HG03159 (cell line): Measurements from ENCODE around the gene STEAP4.

ENCODE experiments used
- ATAC-seq: cut with Tn5 transposase; IDR thresholded peaks from one replicate; pipeline ENCODE4 v1.9.1; 2021; ENCODE audit warnings: mild to moderate bottlenecking, moderate library complexity; ENCODE audit not compliant: unreplicated experiment

The STEAP4 gene

GRCh38 chr7:88314061-88314491 is 7.4 kb upstream of the STEAP4 start:
- ATAC-seq = no peak

GRCh38 chr7:88312061-88312663 is 5.5 kb upstream of the STEAP4 start:
- no peak for ATAC-seq

DNA sequence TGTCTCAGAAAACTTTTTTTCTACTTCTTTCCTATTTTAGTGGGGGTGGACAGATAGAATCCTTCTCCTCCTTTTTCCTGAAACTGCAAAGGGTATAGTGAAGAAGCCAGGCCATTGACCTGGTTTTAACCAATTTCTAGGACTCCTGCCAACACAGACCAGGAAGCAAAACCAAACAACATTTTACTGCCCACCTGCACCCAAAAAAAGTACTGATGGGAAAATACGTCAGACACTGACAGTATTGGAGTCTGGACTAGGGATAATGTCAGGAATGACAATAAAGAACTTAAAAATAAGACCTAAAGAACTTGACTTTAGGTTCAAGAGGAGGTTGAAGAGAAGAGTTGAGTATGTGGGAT is 5.0 kb upstream of the STEAP4 start:
- ATAC-seq = no peak

GRCh38 chr7:88310956-88311674 is 4.4 kb upstream of the STEAP4 start:
- ATAC-seq = no peak

DNA sequence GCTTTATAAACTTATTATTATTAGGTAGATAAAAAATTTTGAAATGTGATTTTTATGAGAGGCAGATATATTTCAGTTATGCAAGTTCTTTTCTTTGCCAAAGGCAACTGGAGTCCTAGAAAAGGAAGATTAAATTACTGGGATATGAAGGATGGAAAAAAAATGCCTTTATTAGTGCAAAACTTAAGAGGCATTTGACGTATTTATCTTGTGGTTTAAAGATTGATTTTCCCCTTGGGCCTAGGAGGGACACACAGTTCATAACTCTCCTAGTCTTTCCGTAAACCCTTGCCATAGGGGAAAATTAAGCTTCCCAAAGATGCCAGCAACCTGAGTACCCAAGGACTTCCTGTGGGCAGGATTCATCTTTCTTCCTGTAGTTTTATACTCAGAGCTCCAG is 3.1 kb upstream of the STEAP4 start:
- ATAC-seq = no peak

DNA sequence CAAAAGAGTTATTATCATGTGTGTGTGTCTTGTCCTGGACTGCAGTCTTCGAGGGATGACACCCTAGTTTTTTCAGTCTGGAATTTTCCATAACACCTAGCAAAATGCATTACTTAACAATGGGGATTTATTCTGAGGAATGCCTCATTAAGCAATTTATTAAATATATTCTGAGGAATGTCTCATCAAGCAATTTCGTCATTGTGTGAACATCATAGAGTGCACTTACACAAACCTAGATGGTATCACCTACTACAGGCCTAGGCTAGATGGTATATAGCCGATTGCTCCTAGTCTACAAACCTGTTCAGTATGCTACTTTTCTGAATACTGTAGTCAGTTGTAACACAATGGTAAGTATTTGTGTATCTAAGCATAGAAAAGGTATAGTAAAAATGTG is 1.1 kb upstream of the STEAP4 start:
- ATAC-seq = no peak

DNA sequence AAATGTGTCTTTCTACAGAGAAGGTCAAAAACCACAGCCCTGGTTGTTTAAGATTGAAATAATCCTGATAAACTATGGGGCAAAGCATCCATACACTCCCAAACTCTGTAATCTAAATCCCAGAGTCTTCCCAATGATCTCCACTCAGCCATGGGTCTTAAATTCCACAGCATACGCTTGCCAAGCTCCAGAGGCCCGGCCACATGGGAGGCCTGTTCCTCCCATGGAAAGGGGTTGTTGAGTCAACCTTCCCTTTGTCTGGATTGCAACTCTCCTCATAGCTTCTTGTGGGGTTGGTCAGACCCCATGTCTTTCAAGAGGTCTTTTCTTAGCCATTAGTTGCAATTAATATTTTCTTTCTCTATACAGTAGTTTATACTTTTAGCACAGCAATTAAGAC is 718 bp upstream of the STEAP4 start:
- no peak for ATAC-seq

GRCh38 chr7:88305044-88305443 is 1.6 kb downstream of the STEAP4 start:
- ATAC-seq = no peak

DNA sequence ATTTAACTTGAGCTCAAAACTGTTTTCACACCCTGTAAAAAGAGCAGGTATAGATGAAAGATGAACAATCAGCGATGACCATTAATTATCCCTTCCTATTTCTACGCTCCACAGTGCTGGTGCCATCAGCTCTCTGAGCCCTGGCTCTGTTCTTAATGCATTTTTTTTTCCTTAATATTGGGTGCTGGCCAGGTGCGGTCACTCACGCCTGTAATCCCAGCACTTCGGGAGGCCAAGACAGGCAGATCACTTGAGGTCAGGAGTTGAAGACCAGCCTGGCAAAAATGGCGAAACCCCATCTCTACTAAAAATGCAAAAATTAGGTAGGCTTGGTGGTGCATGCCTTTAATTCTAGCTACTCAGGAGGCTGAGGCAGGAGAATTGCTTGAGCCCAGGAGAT is 4.2 kb downstream of the STEAP4 start:
- no peak for ATAC-seq

DNA sequence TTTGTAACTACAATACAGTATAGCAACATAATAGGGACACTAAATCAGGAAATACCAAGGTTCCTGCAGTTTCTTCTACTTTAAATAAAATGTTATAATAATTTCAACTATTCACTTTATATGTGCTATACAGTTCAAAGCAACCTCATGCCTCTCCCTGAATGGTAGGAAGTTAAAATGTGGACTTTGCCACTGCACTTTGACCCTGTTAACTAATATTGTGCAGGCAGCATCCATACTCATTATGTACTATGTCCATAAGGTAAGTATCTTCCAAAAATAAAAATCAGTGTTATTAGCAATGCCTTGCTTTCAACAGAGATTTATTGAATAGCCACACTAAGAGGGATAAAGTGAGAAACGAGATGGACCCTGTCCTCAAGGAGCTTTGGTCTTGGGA is 4.8 kb downstream of the STEAP4 start:
- ATAC-seq = no peak

- ATAC-seq = no peak
These were observed 6.2 kb downstream of the STEAP4 start for GRCh38 chr7:88300401-88300945.

- no peak for ATAC-seq
These were observed 7.6 kb downstream of the STEAP4 start for GRCh38 chr7:88299126-88299525.

DNA sequence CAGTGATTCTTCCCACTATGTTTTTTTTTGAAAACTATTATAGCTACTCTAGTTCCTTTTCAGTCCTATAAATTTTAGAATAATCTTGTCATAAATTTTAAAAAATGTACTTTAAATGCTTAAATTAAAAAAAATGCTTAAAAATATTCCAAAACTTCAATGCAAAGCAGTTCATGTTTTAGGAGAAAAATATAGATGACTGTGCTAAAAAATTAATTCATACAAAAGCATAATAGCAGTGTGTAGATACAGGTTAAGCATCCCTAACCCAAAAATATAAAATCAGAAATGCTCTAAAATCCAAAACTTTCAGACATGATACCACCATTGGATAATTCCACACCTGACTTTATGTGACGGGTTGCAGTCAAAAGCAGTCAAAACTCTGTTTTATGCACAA is 12.8 kb downstream of the STEAP4 start:
- no peak for ATAC-seq

GRCh38 chr7:88291398-88292173 is 15.1 kb downstream of the STEAP4 start:
- ATAC-seq = no peak

GRCh38 chr7:88290491-88290890 is 16.2 kb downstream of the STEAP4 start:
- no peak for ATAC-seq

GRCh38 chr7:88289564-88290025 is 17.1 kb downstream of the STEAP4 start:
- no peak for ATAC-seq

GRCh38 chr7:88281749-88282148 is 24.9 kb downstream of the STEAP4 start:
- no peak for ATAC-seq

DNA sequence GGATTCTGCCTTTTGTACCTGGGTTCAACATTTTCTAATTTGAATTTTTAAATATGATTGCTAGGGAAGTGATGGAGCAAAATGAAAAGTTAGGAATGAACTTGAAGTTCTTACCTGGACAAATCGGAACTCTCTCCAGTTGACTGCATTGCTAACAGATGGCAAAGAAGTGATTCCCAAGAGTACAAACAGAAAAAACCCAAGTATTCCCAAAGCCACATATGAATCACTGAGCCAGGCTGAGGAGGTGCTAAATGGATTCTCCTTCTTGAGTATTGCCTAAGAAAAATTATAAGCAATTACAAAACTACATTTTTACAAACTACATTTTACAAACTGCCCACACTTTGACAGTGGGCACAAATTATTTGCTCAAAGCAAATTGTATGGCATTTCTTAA is 25.9 kb downstream of the STEAP4 start:
- no peak for ATAC-seq

DNA sequence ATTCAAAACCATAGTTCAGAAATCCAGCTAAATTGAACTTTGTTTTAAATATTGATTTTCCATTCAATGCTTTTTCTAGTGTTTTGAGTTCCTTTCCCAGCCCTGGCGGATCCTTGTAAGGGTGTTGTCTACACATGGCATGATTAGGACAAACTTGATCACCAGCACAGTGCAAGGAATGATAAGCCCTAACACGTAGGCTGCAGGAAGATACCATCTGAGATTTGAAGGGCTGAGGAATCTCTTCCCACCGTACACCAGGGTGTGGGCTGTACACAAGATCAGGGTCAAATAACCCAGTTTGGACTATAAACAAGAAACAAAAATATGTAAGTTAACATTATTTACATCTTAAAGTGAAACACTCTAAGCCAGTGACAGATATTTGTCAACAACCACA is 27.4 kb downstream of the STEAP4 start:
- no peak for ATAC-seq

GRCh38 chr7:88278881-88279280 is 27.8 kb downstream of the STEAP4 start:
- ATAC-seq = no peak

DNA sequence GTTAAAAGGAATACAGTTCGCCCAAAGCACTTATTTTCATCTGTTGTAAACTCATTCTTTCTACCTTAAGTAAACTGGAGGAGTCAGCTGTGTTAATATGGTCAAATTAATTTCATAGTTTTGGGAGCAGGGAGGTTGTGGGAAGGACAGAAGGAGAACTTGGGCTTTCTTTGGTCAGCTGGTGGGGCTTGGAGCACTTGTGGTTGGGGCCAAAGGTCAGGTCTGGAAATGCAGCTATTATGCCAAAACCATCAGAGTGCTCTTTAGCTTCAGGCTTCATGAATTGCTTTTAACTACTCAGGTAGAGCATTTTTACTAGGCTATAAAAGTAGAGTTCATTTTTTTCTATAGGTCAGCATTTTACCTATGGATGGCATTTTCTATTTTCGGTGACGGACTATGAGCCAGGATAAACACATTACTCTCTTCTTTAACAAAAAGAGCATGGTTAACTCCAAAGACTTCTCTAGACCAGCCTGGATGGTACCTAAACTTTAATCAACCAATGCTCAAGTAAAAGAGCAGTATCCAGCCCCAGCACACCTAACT is 30.0 kb downstream of the STEAP4 start:
- ATAC-seq = no peak
